ENCODE measurements around the gene NOTUM. TPM values are rescaled to one million over a fixed set of nuclear protein-coding genes. Genes with fewer than 3 reads are reported as not detected.
A peak's percentile ranks its signal among the peaks of the same experiment; 100 is the strongest.

NOTUM gene
- total and polyA plus RNA-seq, 4 donors = 0.19 to 5.4 (median 1.6) TPM

DNA sequence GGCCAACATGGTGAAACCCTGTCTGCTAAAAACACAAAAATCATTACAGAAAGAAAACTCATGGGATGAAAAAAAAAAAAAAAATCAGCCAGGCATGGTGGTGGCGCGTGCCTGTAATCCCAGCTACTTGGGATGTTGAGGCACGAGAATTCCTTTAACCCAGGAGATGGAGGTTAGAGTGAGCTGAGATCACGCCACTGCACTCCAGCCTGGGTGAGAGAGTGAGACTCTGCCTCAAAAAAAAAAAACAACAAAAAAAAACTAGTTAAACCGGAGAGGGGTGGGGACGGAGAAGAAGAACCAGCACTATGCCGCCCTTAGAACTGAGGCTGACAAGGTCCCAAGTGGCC is 7.4 kb upstream of the NOTUM start:
- H3K27ac ChIP-seq (ENCODE audit: low read depth in 1 of 2, low read length in 2 of 2) = peak overlapping the region in 1 of 2 donors; percentile 58

DNA sequence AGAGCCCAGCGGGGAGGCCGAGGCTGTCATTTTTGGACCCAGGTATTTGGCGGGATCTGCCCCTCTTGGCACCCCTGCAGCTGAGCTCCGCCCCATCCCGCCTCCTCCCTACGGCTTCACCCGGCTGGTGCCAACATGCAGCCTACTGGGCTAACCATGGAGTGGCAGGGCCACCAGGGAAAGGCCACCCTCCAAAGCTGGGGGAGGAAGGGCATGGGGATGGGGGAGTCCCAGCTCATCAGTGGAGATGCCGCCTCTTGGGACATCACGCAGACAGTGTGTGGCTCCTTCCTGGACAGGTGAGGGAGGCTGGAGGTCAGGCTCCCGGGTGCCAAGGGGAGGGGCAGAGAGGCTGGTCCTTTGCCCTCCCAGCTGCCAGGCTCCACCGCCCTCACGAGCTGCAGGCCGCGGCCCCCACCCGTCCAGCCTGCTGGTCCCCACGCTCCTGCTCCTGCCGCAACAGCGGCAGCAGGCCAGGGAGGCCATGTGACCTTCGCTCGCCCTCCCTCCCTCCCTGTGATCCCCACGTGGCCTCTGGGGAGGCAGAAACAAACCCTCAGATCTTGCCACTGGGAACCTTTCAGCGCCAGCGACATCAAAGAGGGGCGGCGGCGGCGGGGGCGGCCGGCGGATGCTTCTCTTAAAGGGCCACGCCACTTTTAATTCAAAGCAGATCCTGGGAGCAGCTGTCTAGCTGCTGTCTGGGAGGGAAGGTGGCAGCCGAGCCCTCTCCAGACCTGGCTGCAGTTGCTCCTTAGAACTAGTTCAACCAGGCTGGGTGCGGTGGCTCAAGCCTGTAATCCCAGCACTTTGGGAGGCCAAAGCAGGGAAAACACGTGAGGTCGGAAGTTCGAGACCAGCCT is 6.8 kb upstream of the NOTUM start:
- H3K9ac ChIP-seq (ENCODE audit: low read depth in 1 of 2, low read length in 2 of 2) = no peak overlapping the region
- no peaks in the 10 kb centered on the region for H3K36me3 ChIP-seq (ENCODE audit: control insufficient read depth in 4 of 4, insufficient read depth in 3 of 4, low read depth in 1 of 4, low read length in 3 of 4)
- peak overlapping the region in 1 of 3 donors; percentile 16 for H3K4me3 ChIP-seq (ENCODE audit: low read depth in 1 of 3, low read length in 3 of 3)
- WGBS = 9% methylated on average over 36 of the region's 36 CpGs
- H3K4me1 ChIP-seq (ENCODE audit: control insufficient read depth in 4 of 4, insufficient read depth in 4 of 4, low read length in 3 of 4) = peaks cover 8 to 35% (median 18%) of the 10 kb centered on the region in 4 donors
- no peaks in the 10 kb centered on the region for H3K9me3 ChIP-seq (ENCODE audit: control insufficient read depth in 4 of 4, low read length in 3 of 4)
- no peaks in the 10 kb centered on the region for H3K27me3 ChIP-seq (ENCODE audit: control insufficient read depth in 4 of 4, insufficient read depth in 4 of 4, low read length in 3 of 4)
- peak; percentile 67 for DNase-seq (ENCODE audit: low spot score)
- peak overlapping the region; percentile 3 to 58 for H3K27ac ChIP-seq (ENCODE audit: low read depth in 1 of 2, low read length in 2 of 2)
- TF ChIP-seq, protein P1, sequence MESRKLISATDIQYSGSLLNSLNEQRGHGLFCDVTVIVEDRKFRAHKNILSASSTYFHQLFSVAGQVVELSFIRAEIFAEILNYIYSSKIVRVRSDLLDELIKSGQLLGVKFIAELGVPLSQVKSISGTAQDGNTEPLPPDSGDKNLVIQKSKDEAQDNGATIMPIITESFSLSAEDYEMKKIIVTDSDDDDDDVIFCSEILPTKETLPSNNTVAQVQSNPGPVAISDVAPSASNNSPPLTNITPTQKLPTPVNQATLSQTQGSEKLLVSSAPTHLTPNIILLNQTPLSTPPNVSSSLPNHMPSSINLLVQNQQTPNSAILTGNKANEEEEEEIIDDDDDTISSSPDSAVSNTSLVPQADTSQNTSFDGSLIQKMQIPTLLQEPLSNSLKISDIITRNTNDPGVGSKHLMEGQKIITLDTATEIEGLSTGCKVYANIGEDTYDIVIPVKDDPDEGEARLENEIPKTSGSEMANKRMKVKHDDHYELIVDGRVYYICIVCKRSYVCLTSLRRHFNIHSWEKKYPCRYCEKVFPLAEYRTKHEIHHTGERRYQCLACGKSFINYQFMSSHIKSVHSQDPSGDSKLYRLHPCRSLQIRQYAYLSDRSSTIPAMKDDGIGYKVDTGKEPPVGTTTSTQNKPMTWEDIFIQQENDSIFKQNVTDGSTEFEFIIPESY (IDR thresholded peaks at IDR 0.05) = no peak
- TF ChIP-seq, protein P2, sequence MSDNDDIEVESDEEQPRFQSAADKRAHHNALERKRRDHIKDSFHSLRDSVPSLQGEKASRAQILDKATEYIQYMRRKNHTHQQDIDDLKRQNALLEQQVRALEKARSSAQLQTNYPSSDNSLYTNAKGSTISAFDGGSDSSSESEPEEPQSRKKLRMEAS (IDR thresholded peaks at IDR 0.05) = peak; percentile 94
- peak; percentile 62 for TF ChIP-seq SP1 (IDR thresholded peaks at IDR 0.05)
- no peak for TF ChIP-seq HNF4G (IDR thresholded peaks at IDR 0.05)
- no peak for TF ChIP-seq TAF1 (conservative IDR thresholded peaks at IDR 0.05)
- TF ChIP-seq, protein P3, sequence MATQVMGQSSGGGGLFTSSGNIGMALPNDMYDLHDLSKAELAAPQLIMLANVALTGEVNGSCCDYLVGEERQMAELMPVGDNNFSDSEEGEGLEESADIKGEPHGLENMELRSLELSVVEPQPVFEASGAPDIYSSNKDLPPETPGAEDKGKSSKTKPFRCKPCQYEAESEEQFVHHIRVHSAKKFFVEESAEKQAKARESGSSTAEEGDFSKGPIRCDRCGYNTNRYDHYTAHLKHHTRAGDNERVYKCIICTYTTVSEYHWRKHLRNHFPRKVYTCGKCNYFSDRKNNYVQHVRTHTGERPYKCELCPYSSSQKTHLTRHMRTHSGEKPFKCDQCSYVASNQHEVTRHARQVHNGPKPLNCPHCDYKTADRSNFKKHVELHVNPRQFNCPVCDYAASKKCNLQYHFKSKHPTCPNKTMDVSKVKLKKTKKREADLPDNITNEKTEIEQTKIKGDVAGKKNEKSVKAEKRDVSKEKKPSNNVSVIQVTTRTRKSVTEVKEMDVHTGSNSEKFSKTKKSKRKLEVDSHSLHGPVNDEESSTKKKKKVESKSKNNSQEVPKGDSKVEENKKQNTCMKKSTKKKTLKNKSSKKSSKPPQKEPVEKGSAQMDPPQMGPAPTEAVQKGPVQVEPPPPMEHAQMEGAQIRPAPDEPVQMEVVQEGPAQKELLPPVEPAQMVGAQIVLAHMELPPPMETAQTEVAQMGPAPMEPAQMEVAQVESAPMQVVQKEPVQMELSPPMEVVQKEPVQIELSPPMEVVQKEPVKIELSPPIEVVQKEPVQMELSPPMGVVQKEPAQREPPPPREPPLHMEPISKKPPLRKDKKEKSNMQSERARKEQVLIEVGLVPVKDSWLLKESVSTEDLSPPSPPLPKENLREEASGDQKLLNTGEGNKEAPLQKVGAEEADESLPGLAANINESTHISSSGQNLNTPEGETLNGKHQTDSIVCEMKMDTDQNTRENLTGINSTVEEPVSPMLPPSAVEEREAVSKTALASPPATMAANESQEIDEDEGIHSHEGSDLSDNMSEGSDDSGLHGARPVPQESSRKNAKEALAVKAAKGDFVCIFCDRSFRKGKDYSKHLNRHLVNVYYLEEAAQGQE (IDR thresholded peaks at IDR 0.05) = no peak
- TF ChIP-seq RXRA (IDR thresholded peaks at IDR 0.05) = peak; percentile 65 to 69
- TF ChIP-seq JUND (IDR thresholded peaks at IDR 0.05) = no peak
- TF ChIP-seq EGR1 (IDR thresholded peaks at IDR 0.05; ENCODE audit: low read depth in 2 of 2) = peak; percentile 98 to 99
- TF ChIP-seq NR2F2 (IDR thresholded peaks at IDR 0.05) = peak; percentile 26
- TF ChIP-seq GABPA (IDR thresholded peaks at IDR 0.05 in 1 of 2, conservative IDR thresholded peaks at IDR 0.05 in 1 of 2) = peak in 1 of 2 donors; percentile 58
- TF ChIP-seq, protein P4, sequence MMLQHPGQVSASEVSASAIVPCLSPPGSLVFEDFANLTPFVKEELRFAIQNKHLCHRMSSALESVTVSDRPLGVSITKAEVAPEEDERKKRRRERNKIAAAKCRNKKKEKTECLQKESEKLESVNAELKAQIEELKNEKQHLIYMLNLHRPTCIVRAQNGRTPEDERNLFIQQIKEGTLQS (IDR thresholded peaks at IDR 0.05) = no peak
- TF ChIP-seq YY1 (IDR thresholded peaks at IDR 0.05) = peak; percentile 70
- no peak for TF ChIP-seq FOXA1 (IDR thresholded peaks at IDR 0.05)
- TF ChIP-seq RAD21 (IDR thresholded peaks at IDR 0.05) = peak in 1 of 2 donors; percentile 27
- no peak for TF ChIP-seq FOXA2 (IDR thresholded peaks at IDR 0.05)
- TF ChIP-seq HNF4A (conservative IDR thresholded peaks at IDR 0.05) = peak; percentile 47 to 61

More for the DNA sequence above, 7.4 kb upstream of the NOTUM start:
- no peak for DNase-seq (ENCODE audit: low spot score)
- H3K9ac ChIP-seq (ENCODE audit: low read depth in 1 of 2, low read length in 2 of 2) = no peak overlapping the region
- H3K4me1 ChIP-seq (ENCODE audit: control insufficient read depth in 4 of 4, insufficient read depth in 4 of 4, low read length in 3 of 4) = peaks cover 8 to 33% (median 18%) of the 10 kb centered on the region in 4 donors
- WGBS = 74% methylated on average over 7 of the region's 7 CpGs
- H3K27me3 ChIP-seq (ENCODE audit: control insufficient read depth in 4 of 4, insufficient read depth in 4 of 4, low read length in 3 of 4) = no peaks in the 10 kb centered on the region
- H3K36me3 ChIP-seq (ENCODE audit: control insufficient read depth in 4 of 4, insufficient read depth in 3 of 4, low read depth in 1 of 4, low read length in 3 of 4) = no peaks in the 10 kb centered on the region
- H3K9me3 ChIP-seq (ENCODE audit: control insufficient read depth in 4 of 4, low read length in 3 of 4) = peaks cover 0 to under 1% (median 0%) of the 10 kb centered on the region in 4 donors
- no peak for TF ChIP-seq EGR1 (IDR thresholded peaks at IDR 0.05; ENCODE audit: low read depth in 2 of 2)
- TF ChIP-seq, protein P3 (IDR thresholded peaks at IDR 0.05) = no peak
- TF ChIP-seq YY1 (IDR thresholded peaks at IDR 0.05) = no peak
- no peak overlapping the region for H3K4me3 ChIP-seq (ENCODE audit: low read depth in 1 of 3, low read length in 3 of 3)

Measured in liver (tissue), 9 donors.